GM12878 (cell line): ENCODE data around the gene PCID2. TPM values are rescaled to one million over a fixed set of nuclear protein-coding genes. Genes with fewer than 3 reads are reported as not detected.

Experiments used
- ATAC-seq: fragments of 200-7000 bp; cut with Tn5 transposase; 3 replicates; pipeline ENCODE4 v1.9.1; 2020; ENCODE audit warnings: mild to moderate bottlenecking, moderate library complexity
- BruUV-seq: library from RNA; stranded (reverse); fragments of 400-500 nt; replicated peaks from 2 replicates; lab custom pipeline; 2021; lab: Mats Ljungman, UMichigan
- CTCF ChIA-PET: fragments of 300-600 bp; sonication (Branson Sonifier 250); formaldehyde crosslinking; extraction: SDS; loops from one replicate; lab custom pipeline; 2021; ENCODE audit warnings: inconsistent platforms; lab: Yijun Ruan, JAX
- POLR2A ChIA-PET: fragments of 350-600 bp; formaldehyde crosslinking; extraction: SDS; loops from one replicate; lab custom pipeline; 2021; ENCODE audit warnings: inconsistent platforms; lab: Charles Lee
- RAD21 ChIA-PET: fragments of 300-600 bp; sonication (Branson Sonifier 250); formaldehyde crosslinking; loops from one replicate; lab custom pipeline; 2023; ENCODE audit warnings: antibody characterized with exemption; ENCODE audit not compliant: unreplicated experiment; lab: Charles Lee
- SMC1A ChIA-PET: fragments of 300-600 bp; sonication (Branson Sonifier 250); formaldehyde crosslinking; loops from one replicate; lab custom pipeline; 2023; ENCODE audit not compliant: unreplicated experiment, uncharacterized antibody; lab: Charles Lee
- DNase-seq: peaks from one replicate; pipeline ENCODE4 v3.0.0-alpha.2; 2011; ENCODE audit warnings: low read depth, low spot score
- FAIRE-seq: peaks from 3 replicates; lab custom pipeline; 2011; peaks lifted over from hg19 to GRCh38; lab: Jason Lieb, UNC
- H2AFZ ChIP-seq: 2 replicates; pipeline ENCODE4 v1.6.0; 2011; ENCODE audit warnings: low read depth, low read length, control low read depth; ENCODE audit not compliant: control insufficient read depth
- H3K27ac ChIP-seq: 2 replicates; pipeline ENCODE4 v1.5.1; 2011; ENCODE audit warnings: control low read depth; ENCODE audit not compliant: control insufficient read depth, insufficient read depth
- H3K27me3 ChIP-seq, 2 experiments: replicated peaks in 1 of 2; 2 replicates each; pipeline versions ENCODE4 v1.6.0 to v1.6.1; 2011; ENCODE audit warnings: low read length in 1 of 2; ENCODE audit not compliant: control insufficient read depth in 2 of 2, insufficient read depth in 2 of 2
- H3K36me3 ChIP-seq, 2 experiments: 2 replicates each; pipeline ENCODE4 v1.5.1; 2011; ENCODE audit warnings: low read length in 1 of 2; ENCODE audit not compliant: control insufficient read depth in 2 of 2, insufficient read depth in 2 of 2
- H3K4me1 ChIP-seq: 2 replicates; pipeline ENCODE4 v1.6.1; 2011; ENCODE audit warnings: mild to moderate bottlenecking, low read length, moderate library complexity, mixed read lengths; ENCODE audit not compliant: control insufficient read depth, insufficient read depth
- H3K4me2 ChIP-seq: 2 replicates; pipeline ENCODE4 v1.6.0; 2011; ENCODE audit warnings: control low read depth; ENCODE audit not compliant: control insufficient read depth, insufficient read depth
- H3K4me3 ChIP-seq: fragments of 200-600 bp; sonication (generic); 2 replicates; pipeline ENCODE4 v1.5.1; 2016
- H3K79me2 ChIP-seq: 2 replicates; pipeline ENCODE4 v1.6.0; 2011; ENCODE audit warnings: low read length; ENCODE audit not compliant: control insufficient read depth, insufficient read depth
- H3K9ac ChIP-seq: 2 replicates; pipeline ENCODE4 v1.8.0; 2011; ENCODE audit warnings: low read length, control low read depth, mixed read lengths; ENCODE audit not compliant: control insufficient read depth, insufficient read depth
- H3K9me3 ChIP-seq: replicated peaks from 3 replicates; pipeline ENCODE4 v1.5.1; 2011; ENCODE audit warnings: mild to moderate bottlenecking, low read length; ENCODE audit not compliant: control insufficient read depth, insufficient read depth
- H4K20me1 ChIP-seq: 2 replicates; pipeline ENCODE4 v1.6.0; 2011; ENCODE audit not compliant: control insufficient read depth, insufficient read depth
- HCFC1 ChIP-seq: fragments of 150-350 bp; IDR thresholded peaks from 2 replicates; pipeline ENCODE4 v1.6.1; 2014; ENCODE audit warnings: low read length
- MYB ChIP-seq: fragments of 150-350 bp; IDR thresholded peaks from 2 replicates; pipeline ENCODE4 v1.6.1; 2014; ENCODE audit warnings: mild to moderate bottlenecking, low read depth, low read length, borderline replicate concordance
- NFYB ChIP-seq: IDR thresholded peaks from 2 replicates; pipeline ENCODE4 v1.6.1; 2011; ENCODE audit warnings: low read depth, mild to moderate bottlenecking, low read length, improper control_type of control experiment, moderate library complexity; ENCODE audit not compliant: insufficient read depth
- SRF ChIP-seq, 2 experiments: IDR thresholded peaks; 2 replicates each; pipeline ENCODE4 v1.6.1; 2011; ENCODE audit warnings: low read depth in 2 of 2, low read length in 2 of 2, mild to moderate bottlenecking in 1 of 2, moderate library complexity in 1 of 2
- ZNF24 ChIP-seq: fragments of 450-650 bp; IDR thresholded peaks from 2 replicates; pipeline ENCODE4 v1.6.1; 2017; ENCODE audit warnings: antibody characterized with exemption, mild to moderate bottlenecking
- WGBS: methylation state at CpG from one replicate; pipeline ENCODE4 v1.1.6; 2016; ENCODE audit warnings: low lambda C conversion rate; ENCODE audit not compliant: insufficient replicate concordance, insufficient coverage; ENCODE audit errors: missing lambda C conversion rate; 5-methylcytosine and 5-hydroxymethylcytosine counted together
- in situ Hi-C: fragments of 300-500 bp; cut with MboI; formaldehyde crosslinking; loops from 9 replicates; pipeline ENCODE4 v1.14.3; 2018; ENCODE audit warnings: mixed read lengths
- intact Hi-C: fragments of 100-400 bp; cut with micrococcal nuclease; formaldehyde crosslinking; loops from one replicate; pipeline ENCODE4 v1.14.2; 2022; ENCODE audit not compliant: unreplicated experiment
- polyA plus RNA-seq, 11 experiments: library from polyadenylated mRNA; depleted of rRNA in 4 of 11; unstranded in 6 of 11; stranded (reverse) in 5 of 11; fragments of >200 nt; fragmentation: Nextera tagmentation in 4 of 11; fragmentation: Illumina TruSeq in 1 of 11; extraction: Ambion mirVana in 4 of 11; extraction: Trizol in 1 of 11; gene quantifications; 1 replicate in 1 of 11; 2 replicates in 10 of 11; pipeline versions ENCODE4 v1.2.1 to v1.2.3, GENCODE V29; 2011 to 2016; ENCODE audit warnings: inconsistent platforms in 2 of 11, missing spikeins in 2 of 11, low read depth in 1 of 11
- total RNA-seq, 4 experiments: library from RNA; depleted of rRNA in 3 of 4; stranded (reverse); fragments of >200 nt in 3 of 4; fragmentation: Illumina TruSeq in 1 of 4; extraction: Trizol in 1 of 4; gene quantifications; 2 replicates each; pipeline versions ENCODE4 v1.2.1 to v1.2.3, GENCODE V29; 2013 to 2021

Gene PCID2
- total and polyA plus RNA-seq, 10 of the 15 experiments (the other 5 are each of a cell fraction or from before 2014, with no cell fraction given), result 37.0 to 98.1 (median 58.3) TPM

DNA sequence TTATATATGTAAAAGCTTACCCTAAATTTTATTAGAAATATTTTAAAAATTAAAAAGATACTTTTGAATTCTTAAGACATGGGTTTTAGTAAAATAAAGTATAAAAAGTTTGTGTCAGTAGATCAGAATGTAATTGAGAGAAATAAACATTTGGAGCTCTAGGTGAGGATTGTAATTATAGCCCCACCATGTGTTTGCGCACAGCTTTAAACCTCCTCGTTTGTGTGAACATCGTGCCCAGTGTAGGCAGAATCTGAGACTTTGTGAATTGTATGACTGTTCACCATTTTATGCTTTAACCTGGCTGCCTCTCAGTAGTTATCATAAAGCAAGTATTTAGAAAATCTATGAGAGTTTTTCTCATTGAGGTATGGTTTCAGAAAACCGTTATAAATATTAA is 30.1 kb upstream of the PCID2 start:
- H3K27me3 ChIP-seq, result no peaks in the 10 kb centered on the region
- no peaks in the 10 kb centered on the region for H3K9me3 ChIP-seq
- intact Hi-C loops, result no loop called here
- H2AFZ ChIP-seq, result no peak overlapping the region
- ATAC-seq (no peak), FAIRE-seq (no peak), DNase-seq (no peak)
- no TSS peak for BruUV-seq
- ChIA-PET SMC1A (interaction anchor here (0.6 kb wide), 1 partner anchor 964 kb away, joined by 3 read pairs; no protein-coding TSS in a partner anchor), RAD21 (no interaction called here), CTCF (interaction anchor here (1.5 kb wide), 1 partner anchor 20 kb away, joined by 3 read pairs; no protein-coding TSS in a partner anchor), POLR2A (interaction anchor here (0.6 kb wide), 1 partner anchor 454 kb away, joined by 3 read pairs; no protein-coding TSS in a partner anchor)
- no peak overlapping the region for H3K4me2 ChIP-seq
- no peaks in the 10 kb centered on the region for H3K79me2 ChIP-seq
- no peak overlapping the region for H3K27ac ChIP-seq
- H3K9ac ChIP-seq, result no peak overlapping the region
- in situ Hi-C loops, result no loop called here
- no peak for TF ChIP-seq MYB
- no peak for TF ChIP-seq SRF (IDR thresholded peaks at IDR 0.05; ENCODE audit: low read depth in 2 of 2, low read length in 2 of 2)
- no peak overlapping the region for H3K4me3 ChIP-seq
- no peaks in the 10 kb centered on the region for H4K20me1 ChIP-seq
- WGBS, result 99% methylated on average over 4 of the region's 4 CpGs
- H3K4me1 ChIP-seq, result no peaks in the 10 kb centered on the region
- peaks cover 5 to 12% of the 10 kb centered on the region in 2 experiments for H3K36me3 ChIP-seq

DNA sequence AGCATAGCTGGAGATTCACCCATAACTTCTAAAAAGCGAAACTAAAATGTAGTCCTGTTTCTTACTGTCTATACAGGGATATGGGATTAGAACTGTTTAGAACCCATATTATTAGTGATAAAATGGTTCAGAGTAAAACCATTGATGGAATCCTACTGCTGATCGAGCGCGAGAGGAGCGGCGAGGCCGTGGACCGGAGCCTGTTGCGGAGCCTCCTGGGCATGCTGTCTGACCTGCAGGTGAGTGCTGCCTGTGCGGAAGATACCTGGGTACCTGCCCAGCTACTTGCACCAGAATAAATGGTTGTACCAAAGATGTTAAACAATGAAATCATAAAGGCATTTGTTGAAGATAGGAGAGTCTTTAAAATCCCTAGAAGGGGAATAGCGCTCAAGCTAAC is 24.6 kb upstream of the PCID2 start:
- TF ChIP-seq ZNF24, result no peak
- TF ChIP-seq HCFC1, result no peak
- no peak for TF ChIP-seq NFYB
- no peaks in the 10 kb centered on the region for H3K9me3 ChIP-seq
- 96% methylated on average over 11 of the region's 11 CpGs for WGBS
- SMC1A ChIA-PET, result no interaction called here
- RAD21 ChIA-PET, result no interaction called here
- H3K4me3 ChIP-seq, result no peak overlapping the region
- no peak overlapping the region for H3K9ac ChIP-seq
- CTCF ChIA-PET, result no interaction called here
- no peak for DNase-seq
- BruUV-seq, result no TSS peak
- H3K4me1 ChIP-seq, result no peaks in the 10 kb centered on the region
- no peak overlapping the region for H2AFZ ChIP-seq
- in situ Hi-C loops, result no loop called here
- no peaks in the 10 kb centered on the region for H3K27me3 ChIP-seq
- H3K79me2 ChIP-seq, result no peaks in the 10 kb centered on the region
- no peak for ATAC-seq
- intact Hi-C loops, result no loop called here
- no peaks in the 10 kb centered on the region for H4K20me1 ChIP-seq
- no peak overlapping the region for H3K4me2 ChIP-seq
- POLR2A ChIA-PET, result no interaction called here
- H3K36me3 ChIP-seq, result peaks cover 7 to 21% of the 10 kb centered on the region in 2 experiments; a peak in 3 of 4 replicates
- no peak for FAIRE-seq
- no peak overlapping the region for H3K27ac ChIP-seq
